Lower lobe of right lung (tissue), 2 donors: ENCODE data around the gene SSX2B. TPM values are rescaled to one million over a fixed set of nuclear protein-coding genes. Genes with fewer than 3 reads are reported as not detected.
"Not testable (repeated sequence)": the region's sequence is repeated elsewhere in the genome, so short reads cannot be mapped to it uniquely, and the experiment has no call there.

Experiments used
- ATAC-seq, 2 donors: fragments of 200-7000 bp; cut with Tn5 transposase; one replicate each; pipeline ENCODE4 v1.9.1; 2020 to 2022; ENCODE audit warnings: mild to moderate bottlenecking in 2 of 2, moderate library complexity in 2 of 2
- DNase-seq: peaks from one replicate; pipeline ENCODE4 v3.0.0-alpha.2; 2020
- H3K27ac ChIP-seq: fragments of 200-600 bp; one replicate; pipeline ENCODE4 v1.8.0; 2022
- H3K27me3 ChIP-seq: fragments of 200-600 bp; one replicate; pipeline ENCODE4 v1.8.0; 2022; ENCODE audit warnings: low read depth
- H3K36me3 ChIP-seq: fragments of 200-600 bp; one replicate; pipeline ENCODE4 v1.8.0; 2022; ENCODE audit warnings: mild to moderate bottlenecking
- H3K4me1 ChIP-seq: fragments of 200-600 bp; one replicate; pipeline ENCODE4 v1.8.0; 2022
- H3K4me3 ChIP-seq: fragments of 200-600 bp; one replicate; pipeline ENCODE4 v1.8.0; 2022; ENCODE audit warnings: mild to moderate bottlenecking
- H3K9me3 ChIP-seq: fragments of 200-600 bp; one replicate; pipeline ENCODE4 v1.8.0; 2022
- intact Hi-C: fragments of 100-400 bp; cut with DNase I; formaldehyde crosslinking; loops from one replicate; pipeline ENCODE4 v1.11.0; 2022
- long read RNA-seq: library from polyadenylated mRNA; unstranded; transcript quantifications from one replicate; pipeline ENCODE4 v2.0.0, GENCODE V29; 2021
- total RNA-seq: library from RNA; stranded (reverse); fragmentation: NEBNext Ultra II Directional; extraction: Animal tissue kit (Norgen Biotek cat#: 25700); gene quantifications from one replicate; pipeline ENCODE4 v1.2.1, GENCODE V29; 2021
- donor health status: DM: no; HTN: yes; CAD: no; lungs with severe emphysema.

SSX2B gene
- not detected for total RNA-seq
- long read RNA-seq: 0 reads

GRCh38 chrX:52750952-52751351 lies at the start of gene SSX2B:
Gene SSX2B, plus strand, starts transcription at chrX:52751252. Its CDS starts 1,429 bp downstream, at chrX:52752681.
- not testable (repeated sequence) for H3K27me3 ChIP-seq, H3K4me1 ChIP-seq

DNA sequence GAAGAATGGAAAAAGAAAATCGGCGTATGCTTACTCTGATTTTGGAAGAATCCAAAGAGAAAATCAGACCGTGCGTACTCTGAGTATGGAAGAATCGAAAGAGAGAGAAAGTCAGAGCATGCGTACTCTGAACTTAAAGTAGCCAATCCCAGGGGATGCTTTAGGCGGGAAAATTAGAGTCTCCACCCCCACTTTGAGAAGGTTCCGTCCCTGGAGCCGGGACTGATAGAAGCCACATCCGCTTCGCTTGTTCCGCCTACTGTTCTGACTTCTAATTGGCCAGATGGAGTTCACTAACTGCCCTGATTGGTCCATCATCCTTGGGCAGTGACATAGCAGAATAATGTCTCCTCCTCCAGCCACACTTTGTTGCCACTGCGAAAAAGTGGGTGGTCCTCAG lies 44.0 kb upstream of the SSX2B start, which contains the start of gene SSX2:
Gene SSX2 (minus strand): TSS at position 101 of the 400 bp plus-strand sequence. CDS start 1,429 bp downstream, outside the sequence.
- intact Hi-C loops, DNase-seq, H3K27me3 ChIP-seq, ATAC-seq, H3K27ac ChIP-seq, H3K4me1 ChIP-seq, H3K9me3 ChIP-seq, H3K36me3 ChIP-seq, H3K4me3 ChIP-seq: not testable (repeated sequence)

More at GRCh38 chrX:52750952-52751351, at the start of gene SSX2B:
- H3K27ac ChIP-seq, H3K9me3 ChIP-seq, H3K4me3 ChIP-seq, H3K36me3 ChIP-seq, ATAC-seq, DNase-seq, intact Hi-C loops: not testable (repeated sequence)

GRCh38 chrX:52765983-52766382 lies 14.9 kb downstream of the SSX2B start:
- ATAC-seq, H3K4me3 ChIP-seq, H3K9me3 ChIP-seq, H3K27ac ChIP-seq, H3K36me3 ChIP-seq, intact Hi-C loops, H3K4me1 ChIP-seq, H3K27me3 ChIP-seq, DNase-seq: not testable (repeated sequence)

DNA sequence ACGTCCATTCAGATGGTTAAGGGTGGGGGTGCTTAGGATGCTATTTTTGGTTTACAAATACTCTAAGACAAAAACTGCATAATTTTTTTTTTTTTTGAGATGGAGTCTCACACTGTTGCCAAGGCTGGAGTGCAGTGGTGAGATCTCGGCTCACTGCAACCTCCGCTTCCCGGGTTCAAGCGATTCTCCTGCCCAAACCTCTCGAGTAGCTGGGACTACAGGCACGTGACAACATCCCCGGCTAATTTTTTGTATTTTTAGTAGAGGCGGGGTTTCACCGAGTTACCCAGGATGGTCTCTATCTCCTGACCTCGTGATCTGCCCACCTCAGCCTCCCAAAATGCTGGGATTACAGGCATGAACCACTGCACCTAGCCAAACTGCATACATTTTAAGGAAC lies 22.5 kb downstream of the SSX2B start:
- ATAC-seq, H3K9me3 ChIP-seq, DNase-seq, H3K36me3 ChIP-seq, H3K27ac ChIP-seq, H3K27me3 ChIP-seq, H3K4me1 ChIP-seq, H3K4me3 ChIP-seq, intact Hi-C loops: not testable (repeated sequence)

- H3K4me3 ChIP-seq, ATAC-seq, H3K36me3 ChIP-seq, H3K27me3 ChIP-seq, intact Hi-C loops, DNase-seq, H3K9me3 ChIP-seq, H3K27ac ChIP-seq, H3K4me1 ChIP-seq: not testable (repeated sequence)
These were observed 46.3 kb downstream of the SSX2B start, which contains the start of gene SPANXN5 for GRCh38 chrX:52797327-52797726. Gene SPANXN5, minus strand, starts transcription at chrX:52797427. Its CDS starts 79 bp downstream, at chrX:52797348.

GRCh38 chrX:52804876-52805275 lies 53.8 kb downstream of the SSX2B start:
- intact Hi-C loops, H3K27me3 ChIP-seq, H3K9me3 ChIP-seq, ATAC-seq, H3K4me1 ChIP-seq, H3K27ac ChIP-seq, H3K36me3 ChIP-seq, DNase-seq, H3K4me3 ChIP-seq: not testable (repeated sequence)

Other genes starting within 250 kb of the SSX2B start
- gene XAGE1B, start 234.2 kb upstream of the SSX2B start, total RNA-seq: not detected
- gene SSX7, start 96.4 kb upstream of the SSX2B start, total RNA-seq: not detected
- not detected for gene SSX2, start 44.1 kb upstream of the SSX2B start, total RNA-seq
- not detected for gene SPANXN5, start 46.2 kb downstream of the SSX2B start, total RNA-seq
- not detected for gene XAGE5, start 60.0 kb downstream of the SSX2B start, total RNA-seq
- not detected for gene XAGE3, start 116.8 kb downstream of the SSX2B start, total RNA-seq
- 17.7 TPM for gene FAM156B, start 146.1 kb downstream of the SSX2B start, total RNA-seq
- gene FAM156A, start 207.3 kb downstream of the SSX2B start, total RNA-seq: 20.6 TPM